NCI-H2171 treated with DMSO at 0.1 percent for 48 hours (cell line): ENCODE measurements around the gene PDHB.

Experiments
- DNase-seq: peaks from one replicate; lab custom pipeline; 2025; lab: John Stamatoyannopoulos, UW

The PDHB gene

GRCh38 chr3:58403513-58404109 lies 30.0 kb downstream of the PDHB start:
- no peak for DNase-seq

- no peak for DNase-seq
These were observed 34.8 kb downstream of the PDHB start for GRCh38 chr3:58398669-58399333.

DNA sequence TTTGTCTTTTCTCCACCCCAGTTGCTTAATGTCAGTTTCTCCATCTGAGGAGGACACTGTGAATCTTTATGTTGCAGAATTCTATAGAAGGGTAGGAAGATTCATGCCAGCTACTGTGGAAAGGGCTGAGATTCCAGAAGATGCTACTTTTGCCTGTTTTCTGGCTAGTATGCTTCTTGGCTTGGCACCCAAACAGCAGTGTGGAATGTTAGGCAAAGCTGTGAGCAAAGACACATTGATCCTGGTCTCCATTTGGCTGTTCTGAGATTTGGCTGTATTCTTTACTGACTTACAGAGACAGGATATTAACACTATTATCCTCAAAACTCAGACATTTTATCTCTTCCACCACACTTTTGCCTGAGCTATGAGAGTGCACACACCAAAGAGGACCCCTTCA lies 39.3 kb downstream of the PDHB start:
- no peak for DNase-seq

GRCh38 chr3:58392181-58392580 lies 41.5 kb downstream of the PDHB start:
- no peak for DNase-seq

DNA sequence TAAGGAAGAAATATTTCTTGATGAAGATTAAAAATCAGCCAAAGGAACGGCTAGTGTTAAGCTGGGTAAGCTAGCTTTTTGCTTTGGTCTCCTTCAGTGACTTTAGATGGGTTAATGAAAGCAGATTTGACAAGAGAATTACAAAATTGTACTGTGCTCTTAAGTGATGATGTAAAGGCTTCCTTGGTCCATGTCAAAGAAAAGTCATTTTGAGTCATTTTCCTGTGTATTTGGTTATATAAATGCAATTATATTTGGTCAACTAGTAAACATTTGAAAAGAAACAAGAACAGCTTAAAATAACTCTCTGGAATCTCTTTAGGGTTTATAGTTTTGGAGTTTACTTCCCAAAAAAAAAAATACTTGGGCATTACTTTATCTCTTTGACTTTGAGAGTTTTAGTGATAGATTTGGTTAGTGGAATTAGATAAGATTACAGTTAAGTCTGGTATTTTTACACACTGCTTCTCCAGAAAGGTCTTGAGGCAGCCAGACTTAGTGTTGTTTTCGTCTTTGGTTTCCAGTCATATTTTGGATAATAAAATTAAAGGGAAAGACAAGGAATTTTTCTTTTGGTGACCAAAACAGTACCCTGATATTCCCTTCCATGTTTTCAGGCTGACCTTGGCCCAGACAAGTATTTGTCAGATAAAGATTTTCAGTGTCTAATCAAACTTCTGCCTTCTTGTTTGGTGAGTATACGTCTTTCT lies 42.3 kb downstream of the PDHB start:
- no peak for DNase-seq

DNA sequence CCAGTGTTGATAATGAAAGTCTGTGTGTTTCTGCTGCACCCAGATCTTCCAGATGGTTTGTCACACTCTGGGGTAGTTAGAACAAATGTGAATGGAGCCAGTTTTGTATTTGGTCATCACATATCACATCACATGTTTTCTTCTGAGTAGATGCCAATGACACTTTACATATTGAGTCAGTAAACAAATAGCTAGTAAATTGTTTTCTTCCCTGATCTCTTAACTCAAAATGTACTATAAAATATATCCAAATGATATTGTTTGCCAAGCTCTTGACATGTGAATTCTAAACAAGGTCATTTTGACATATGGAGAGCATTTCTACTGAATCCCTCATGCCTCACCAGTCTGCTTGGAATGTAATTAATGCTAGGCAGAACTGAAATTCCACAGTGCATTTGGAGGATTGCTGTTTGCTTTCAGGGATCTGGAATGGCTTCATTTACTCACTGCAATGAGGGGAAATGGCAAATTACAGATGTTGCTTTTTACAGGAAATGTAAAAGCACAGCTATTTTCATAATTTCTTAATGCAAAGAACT lies 45.0 kb downstream of the PDHB start:
- DNase-seq = peak; percentile 23

- no peak for DNase-seq
These were observed 45.7 kb downstream of the PDHB start for GRCh38 chr3:58387650-58388546.

DNA sequence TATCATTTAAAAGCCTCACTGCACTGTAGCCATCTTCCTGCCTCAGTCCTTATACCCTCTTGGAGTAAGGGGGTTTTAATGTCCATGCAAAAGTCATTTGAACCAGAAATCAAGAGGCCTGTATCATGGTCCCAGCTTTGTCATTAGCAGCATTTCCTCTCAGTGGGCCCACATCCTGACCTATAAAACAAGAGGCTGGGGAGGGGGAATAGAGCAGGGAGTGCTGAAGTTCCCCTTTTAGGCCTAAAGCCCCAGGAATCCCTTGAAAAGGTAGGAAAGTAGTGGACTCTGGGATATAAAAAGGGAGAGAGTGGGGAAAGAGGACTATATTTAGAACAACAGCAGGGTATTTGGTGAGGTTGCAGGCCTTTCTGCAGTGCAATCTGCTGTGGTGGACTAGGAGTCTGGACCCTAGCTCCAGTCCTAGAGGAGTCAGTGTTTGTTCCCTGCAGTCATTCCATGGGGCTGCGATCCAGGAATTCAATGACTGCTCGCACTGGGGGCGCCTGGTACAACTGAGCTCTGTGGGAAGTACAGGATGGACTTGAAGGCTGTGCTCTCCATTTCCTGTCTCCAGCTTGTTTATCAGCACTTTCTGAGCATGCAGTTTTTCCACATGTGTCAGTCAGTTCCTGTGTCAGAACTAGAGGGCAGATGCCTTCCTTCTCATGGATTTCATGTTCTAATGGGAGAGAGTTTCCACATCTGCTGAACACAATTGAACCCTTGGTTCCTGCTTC lies 46.8 kb downstream of the PDHB start:
- DNase-seq = no peak

- peak; percentile 34 for DNase-seq
These were observed 49.1 kb downstream of the PDHB start for GRCh38 chr3:58384381-58385090.

DNA sequence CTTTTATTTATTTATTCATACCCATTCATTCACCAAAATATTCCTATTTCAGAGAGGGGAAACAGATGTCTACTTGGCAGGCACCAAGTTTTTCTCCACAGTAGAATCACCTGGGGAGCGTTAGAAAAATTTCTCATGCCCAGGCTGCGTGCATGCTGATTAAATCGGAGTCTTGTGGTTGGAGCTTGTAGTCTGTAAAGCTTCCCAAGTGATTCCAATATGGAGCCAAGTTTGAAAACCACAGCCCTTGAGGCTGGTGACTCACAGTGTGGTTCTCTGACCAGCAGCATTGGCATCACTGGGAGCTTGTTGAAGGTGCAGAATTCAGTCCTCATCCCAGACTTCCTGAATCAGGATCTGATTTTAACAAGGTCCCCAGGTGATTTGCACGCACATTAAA lies 49.7 kb downstream of the PDHB start:
- peak; percentile 21 for DNase-seq

GRCh38 chr3:58383476-58383875 lies 50.2 kb downstream of the PDHB start:
- DNase-seq = no peak

GRCh38 chr3:58379351-58380073 lies 54.1 kb downstream of the PDHB start:
- no peak for DNase-seq

DNA sequence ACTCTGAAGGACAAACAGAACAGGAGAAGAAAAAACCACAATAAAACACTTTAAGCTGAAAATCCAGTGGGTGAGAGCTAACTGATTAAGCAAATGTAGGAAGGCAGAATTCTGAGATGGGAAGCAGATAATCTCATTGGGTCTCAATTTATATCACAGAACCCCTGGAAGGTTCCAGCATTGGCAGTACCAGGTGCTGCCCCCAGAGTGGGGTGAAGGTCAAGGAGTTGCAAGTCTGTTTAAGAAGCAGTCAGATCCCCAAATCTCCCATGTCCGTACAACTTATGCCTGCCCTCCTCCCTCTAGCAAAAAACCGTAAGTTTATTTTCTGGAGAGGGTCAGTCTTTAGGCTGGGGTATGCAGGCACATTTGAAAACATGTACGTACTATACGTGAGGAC lies 55.9 kb downstream of the PDHB start:
- DNase-seq = no peak
